HCT116 (cell line): Measurements from ENCODE around the gene MAN1A1. TPM values are rescaled to one million over a fixed set of nuclear protein-coding genes. Genes with fewer than 3 reads are reported as not detected.

Source experiments
- ATAC-seq: fragments of 200-7000 bp; cut with Tn5 transposase; 2 replicates; pipeline ENCODE4 v1.9.1; 2020; ENCODE audit warnings: mild to moderate bottlenecking, moderate library complexity
- BruUV-seq: library from RNA; stranded (reverse); fragments of 400-500 nt; replicated peaks from 2 replicates; lab custom pipeline; 2021; lab: Mats Ljungman, UMichigan
- CTCF ChIA-PET: fragments of 300-600 bp; sonication (Branson Sonifier 250); formaldehyde crosslinking; loops from one replicate; lab custom pipeline; 2021; ENCODE audit warnings: antibody characterized with exemption; lab: Charles Lee
- POLR2A ChIA-PET: fragments of 300-600, 350-600 bp; sonication (Branson Sonifier 250); formaldehyde crosslinking; loops from one replicate; lab custom pipeline; 2021; ENCODE audit warnings: antibody characterized with exemption; lab: Charles Lee
- RAD21 ChIA-PET, 2 experiments: fragments of 300-600 bp; sonication (Branson Sonifier 250); formaldehyde crosslinking; loops; one replicate each; lab custom pipeline; 2023; ENCODE audit warnings: low total read pairs in 2 of 2; ENCODE audit not compliant: uncharacterized antibody in 2 of 2, unreplicated experiment in 2 of 2, low non-redundant PET in 1 of 2; lab: Charles Lee
- DNase-seq: peaks from one replicate; pipeline ENCODE4 v3.0.0-alpha.2; 2010; ENCODE audit warnings: low read depth, low spot score
- H2AFZ ChIP-seq: fragments of 200-600 bp; shearing (Covaris generic), sonication (generic); 2 replicates; pipeline ENCODE4 v1.6.1; 2017; ENCODE audit warnings: low read depth, mixed run types, mixed read lengths, antibody characterized with exemption, low read length; ENCODE audit not compliant: poor library complexity, severe bottlenecking
- H3K27ac ChIP-seq: 2 replicates; pipeline ENCODE4 v1.5.1; 2012; ENCODE audit warnings: low read depth, low read length
- H3K27me3 ChIP-seq: fragments of 200-600 bp; sonication (generic); 2 replicates; pipeline ENCODE4 v1.6.1; 2016; ENCODE audit warnings: mixed run types, low read length, mixed read lengths; ENCODE audit not compliant: insufficient read depth
- H3K36me3 ChIP-seq, 2 experiments: fragments of 200-500 bp in 1 of 2; fragments of 200-600 bp in 1 of 2; sonication (Bioruptor generic) in 1 of 2; sonication (generic) in 1 of 2; 2 replicates each; pipeline versions ENCODE4 v1.5.1 to v1.6.1; 2014 to 2016; ENCODE audit warnings: low read length in 2 of 2, inconsistent platforms in 1 of 2, mixed read lengths in 1 of 2, mixed run types in 1 of 2; ENCODE audit not compliant: insufficient read depth in 2 of 2, control insufficient read depth in 1 of 2
- H3K4me1 ChIP-seq, 2 experiments: fragments of 200-600 bp in 1 of 2; sonication (generic) in 1 of 2; 2 replicates each; pipeline versions ENCODE4 v1.5.1 to v1.6.1; 2012 to 2017; ENCODE audit warnings: low read length in 2 of 2, inconsistent platforms in 1 of 2, mild to moderate bottlenecking in 1 of 2, mixed read lengths in 1 of 2, mixed run types in 1 of 2, moderate library complexity in 1 of 2; ENCODE audit not compliant: insufficient read depth in 2 of 2, control insufficient read depth in 1 of 2
- H3K4me2 ChIP-seq: fragments of 200-600 bp; sonication (generic); 2 replicates; pipeline ENCODE4 v1.6.1; 2017; ENCODE audit warnings: mixed run types, low read length, mixed read lengths
- H3K4me3 ChIP-seq, 2 experiments: fragments of 200-600 bp in 1 of 2; sonication (generic) in 1 of 2; replicated peaks in 1 of 2; 2 replicates each; pipeline ENCODE4 v1.5.1; 2011 to 2016; ENCODE audit warnings: low read length in 2 of 2, control low read depth in 1 of 2, low read depth in 1 of 2, mild to moderate bottlenecking in 1 of 2, mixed read lengths in 1 of 2, mixed run types in 1 of 2
- H3K79me2 ChIP-seq: fragments of 200-600 bp; sonication (generic); 2 replicates; pipeline ENCODE4 v1.6.1; 2017; ENCODE audit warnings: mild to moderate bottlenecking, mixed run types, low read length, moderate library complexity, mixed read lengths; ENCODE audit not compliant: insufficient read depth
- H3K9ac ChIP-seq: fragments of 200-600 bp; sonication (generic); 2 replicates; pipeline ENCODE4 v1.6.1; 2016; ENCODE audit warnings: low read length, mixed read lengths
- H3K9me2 ChIP-seq: fragments of 200-600 bp; sonication (generic), shearing (Covaris generic); 2 replicates; pipeline ENCODE4 v1.6.1; 2017; ENCODE audit warnings: mixed run types, mild to moderate bottlenecking, moderate library complexity; ENCODE audit not compliant: insufficient read depth
- H3K9me3 ChIP-seq, 2 experiments: fragments of 200-500 bp in 1 of 2; fragments of 200-600 bp in 1 of 2; sonication (Bioruptor generic) in 1 of 2; sonication (generic) in 1 of 2; 2 replicates each; pipeline ENCODE4 v1.6.1; 2014 to 2017; ENCODE audit warnings: low read length in 2 of 2, mixed read lengths in 2 of 2, inconsistent platforms in 1 of 2, low read depth in 1 of 2, mild to moderate bottlenecking in 1 of 2, mixed run types in 1 of 2, moderate library complexity in 1 of 2; ENCODE audit not compliant: control insufficient read depth in 1 of 2, insufficient read depth in 1 of 2
- H4K20me1 ChIP-seq: fragments of 200-600 bp; sonication (generic), shearing (Covaris generic); 2 replicates; pipeline ENCODE4 v1.6.1; 2017; ENCODE audit warnings: mixed run types, mild to moderate bottlenecking, moderate library complexity; ENCODE audit not compliant: insufficient read depth
- CBX3 ChIP-seq: IDR thresholded peaks from 2 replicates; pipeline ENCODE4 v1.6.1; 2012; ENCODE audit warnings: low read depth
- EGR1 ChIP-seq: IDR thresholded peaks from 2 replicates; pipeline ENCODE4 v1.6.1; 2012; ENCODE audit warnings: low read depth
- ELF1 ChIP-seq: IDR thresholded peaks from 2 replicates; pipeline ENCODE4 v1.6.1; 2012; ENCODE audit warnings: low read depth, borderline replicate concordance
- EZH2 ChIP-seq: fragments of 200-600 bp; sonication (generic); IDR thresholded peaks from 2 replicates; pipeline ENCODE4 v1.6.1; 2017; ENCODE audit warnings: antibody characterized with exemption, mixed run types
- POLR2A ChIP-seq: IDR thresholded peaks from 2 replicates; pipeline ENCODE4 v1.7.0; 2011; ENCODE audit warnings: borderline replicate concordance; ENCODE audit not compliant: insufficient read depth, insufficient read length; ENCODE audit errors: extremely low read depth
- SIN3A ChIP-seq: IDR thresholded peaks from 2 replicates; pipeline ENCODE4 v1.6.1; 2012; ENCODE audit warnings: low read depth
- SP1 ChIP-seq: IDR thresholded peaks from 2 replicates; pipeline ENCODE4 v1.6.1; 2012; ENCODE audit warnings: low read depth
- SRF ChIP-seq: IDR thresholded peaks from 2 replicates; pipeline ENCODE4 v1.6.1; 2012; ENCODE audit warnings: low read depth
- TCF7L2 ChIP-seq: IDR thresholded peaks from 2 replicates; pipeline ENCODE4 v1.7.0; 2011; ENCODE audit warnings: borderline replicate concordance, inconsistent platforms; ENCODE audit not compliant: insufficient read depth, insufficient read length; ENCODE audit errors: extremely low read depth
- YY1 ChIP-seq: IDR thresholded peaks from 2 replicates; pipeline ENCODE4 v1.6.1; 2011; ENCODE audit warnings: low read length, low read depth, moderate library complexity, mild to moderate bottlenecking; ENCODE audit not compliant: insufficient replicate concordance; ENCODE audit errors: extremely low read depth
- ZFX ChIP-seq: fragments of 450-650 bp; IDR thresholded peaks from 2 replicates; pipeline ENCODE4 v1.6.1; 2017
- intact Hi-C: fragments of 100-400 bp; cut with micrococcal nuclease; formaldehyde crosslinking; loops from 2 replicates; pipeline ENCODE4 v1.10.0; 2022
- total RNA-seq: library from RNA; stranded (reverse); gene quantifications from one replicate; pipeline ENCODE4 v1.2.1, GENCODE V29; 2021; ENCODE audit not compliant: unreplicated experiment
- TF ChIP-seq, protein P1 (sequence below): IDR thresholded peaks from 2 replicates; pipeline ENCODE4 v1.6.1; 2012
- TF ChIP-seq, protein P2 (sequence below): IDR thresholded peaks from 2 replicates; pipeline ENCODE4 v1.6.1; 2012
- TF ChIP-seq, protein P3 (sequence below): IDR thresholded peaks from 2 replicates; pipeline ENCODE4 v1.6.1; 2012; ENCODE audit warnings: low read depth

The MAN1A1 gene
- total RNA-seq, 1 experiment from 2014 or later: 46.0 TPM

DNA sequence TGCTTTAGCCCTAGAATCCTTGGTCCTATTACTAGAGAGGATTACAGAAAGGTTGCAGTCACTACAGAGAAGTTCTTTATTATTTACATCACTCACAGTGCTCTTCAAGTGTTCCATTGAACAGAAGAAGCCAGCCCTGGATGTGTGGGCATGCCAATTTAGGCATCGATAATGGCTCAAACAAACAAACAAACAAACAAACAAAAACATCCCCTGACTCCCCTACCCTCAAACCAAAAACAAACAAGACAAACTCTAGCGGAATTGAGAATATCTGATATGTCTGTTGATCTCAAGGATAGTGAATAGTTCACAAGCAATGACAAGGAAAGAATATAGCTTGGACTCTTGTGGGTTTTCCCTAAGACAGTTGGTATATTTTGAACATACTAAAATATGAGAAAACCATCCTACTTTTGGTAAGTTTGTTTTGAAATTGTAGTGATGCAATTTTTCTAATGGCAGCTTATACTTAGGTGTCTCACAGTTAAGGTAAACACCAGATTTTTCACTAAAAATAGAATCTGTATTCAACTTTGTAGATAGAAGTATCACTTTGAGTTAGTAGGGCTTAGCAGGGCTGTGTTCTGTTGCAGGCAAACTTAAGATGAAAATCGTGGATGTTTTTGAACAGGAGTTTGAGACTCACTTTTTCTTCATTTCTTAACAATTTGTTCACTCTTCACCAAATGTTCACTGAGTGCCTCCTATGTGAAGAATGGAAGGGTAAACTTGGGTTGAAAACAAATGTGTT is 178.3 kb downstream of the MAN1A1 start:
- no peaks in the 10 kb centered on the region for H4K20me1 ChIP-seq
- intact Hi-C loops: no loop called here
- no peaks in the 10 kb centered on the region for H3K79me2 ChIP-seq
- peak overlapping the region; percentile 91 for H3K27ac ChIP-seq
- peak overlapping the region; percentile 45 for H3K4me2 ChIP-seq
- peak; percentile 5; the same call in 1 of the 2 replicates for TF ChIP-seq SP1
- TF ChIP-seq EGR1: no peak
- no peak for TF ChIP-seq ELF1
- TF ChIP-seq, protein P1, sequence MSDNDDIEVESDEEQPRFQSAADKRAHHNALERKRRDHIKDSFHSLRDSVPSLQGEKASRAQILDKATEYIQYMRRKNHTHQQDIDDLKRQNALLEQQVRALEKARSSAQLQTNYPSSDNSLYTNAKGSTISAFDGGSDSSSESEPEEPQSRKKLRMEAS: peak; percentile 17; the same call in 1 of the 2 replicates
- TF ChIP-seq SRF: peak; percentile 6; the same call in 1 of the 2 replicates
- TF ChIP-seq, all 23 proteins: peak for 3
- no peak for DNase-seq
- RAD21 ChIA-PET: no interaction called here
- no peaks in the 10 kb centered on the region for H3K36me3 ChIP-seq
- H3K27me3 ChIP-seq: no peaks in the 10 kb centered on the region
- H2AFZ ChIP-seq: no peak overlapping the region
- peak; percentile 55; the same call in 1 of the 2 replicates for ATAC-seq
- POLR2A ChIA-PET: no interaction called here
- no peaks in the 10 kb centered on the region for H3K9me2 ChIP-seq
- no TSS peak for BruUV-seq
- peaks cover 29 to 62% of the 10 kb centered on the region in 2 experiments for H3K4me1 ChIP-seq
- no peaks in the 10 kb centered on the region for H3K9me3 ChIP-seq
- peak overlapping the region in 1 of 2 experiments; percentile 21; a peak in 1 of 4 replicates for H3K4me3 ChIP-seq
- CTCF ChIA-PET: no interaction called here
- no peak overlapping the region for H3K9ac ChIP-seq

- CTCF ChIA-PET: no interaction called here
- TF ChIP-seq POLR2A: no peak
- TF ChIP-seq SP1: peak; percentile 53
- no peak for TF ChIP-seq EZH2
- TF ChIP-seq TCF7L2: peak; percentile 11
- peak; percentile 47; the same call in 1 of the 2 replicates for TF ChIP-seq SIN3A
- peak; percentile 12; the same call in 1 of the 2 replicates for TF ChIP-seq SRF
- TF ChIP-seq CBX3: no peak
- TF ChIP-seq YY1: no peak
- TF ChIP-seq, protein P2, sequence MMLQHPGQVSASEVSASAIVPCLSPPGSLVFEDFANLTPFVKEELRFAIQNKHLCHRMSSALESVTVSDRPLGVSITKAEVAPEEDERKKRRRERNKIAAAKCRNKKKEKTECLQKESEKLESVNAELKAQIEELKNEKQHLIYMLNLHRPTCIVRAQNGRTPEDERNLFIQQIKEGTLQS: no peak
- TF ChIP-seq EGR1: no peak
- no peak for TF ChIP-seq ELF1
- TF ChIP-seq, protein P3, sequence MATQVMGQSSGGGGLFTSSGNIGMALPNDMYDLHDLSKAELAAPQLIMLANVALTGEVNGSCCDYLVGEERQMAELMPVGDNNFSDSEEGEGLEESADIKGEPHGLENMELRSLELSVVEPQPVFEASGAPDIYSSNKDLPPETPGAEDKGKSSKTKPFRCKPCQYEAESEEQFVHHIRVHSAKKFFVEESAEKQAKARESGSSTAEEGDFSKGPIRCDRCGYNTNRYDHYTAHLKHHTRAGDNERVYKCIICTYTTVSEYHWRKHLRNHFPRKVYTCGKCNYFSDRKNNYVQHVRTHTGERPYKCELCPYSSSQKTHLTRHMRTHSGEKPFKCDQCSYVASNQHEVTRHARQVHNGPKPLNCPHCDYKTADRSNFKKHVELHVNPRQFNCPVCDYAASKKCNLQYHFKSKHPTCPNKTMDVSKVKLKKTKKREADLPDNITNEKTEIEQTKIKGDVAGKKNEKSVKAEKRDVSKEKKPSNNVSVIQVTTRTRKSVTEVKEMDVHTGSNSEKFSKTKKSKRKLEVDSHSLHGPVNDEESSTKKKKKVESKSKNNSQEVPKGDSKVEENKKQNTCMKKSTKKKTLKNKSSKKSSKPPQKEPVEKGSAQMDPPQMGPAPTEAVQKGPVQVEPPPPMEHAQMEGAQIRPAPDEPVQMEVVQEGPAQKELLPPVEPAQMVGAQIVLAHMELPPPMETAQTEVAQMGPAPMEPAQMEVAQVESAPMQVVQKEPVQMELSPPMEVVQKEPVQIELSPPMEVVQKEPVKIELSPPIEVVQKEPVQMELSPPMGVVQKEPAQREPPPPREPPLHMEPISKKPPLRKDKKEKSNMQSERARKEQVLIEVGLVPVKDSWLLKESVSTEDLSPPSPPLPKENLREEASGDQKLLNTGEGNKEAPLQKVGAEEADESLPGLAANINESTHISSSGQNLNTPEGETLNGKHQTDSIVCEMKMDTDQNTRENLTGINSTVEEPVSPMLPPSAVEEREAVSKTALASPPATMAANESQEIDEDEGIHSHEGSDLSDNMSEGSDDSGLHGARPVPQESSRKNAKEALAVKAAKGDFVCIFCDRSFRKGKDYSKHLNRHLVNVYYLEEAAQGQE: no peak
- TF ChIP-seq, protein P1: peak; percentile 31; the same call in 1 of the 2 replicates
- TF ChIP-seq ZFX: no peak
These were observed 179.0 kb downstream of the MAN1A1 start for GRCh38 chr6:119170447-119171087.

More at GRCh38 chr6:119170447-119171087, 179.0 kb downstream of the MAN1A1 start:
- ATAC-seq (peak; percentile 63), DNase-seq (peak; percentile 34)
- Histone ChIP-seq H3K4me3 (peak overlapping the region in 1 of 2 experiments; percentile 21; a peak in 1 of 4 replicates), H2AFZ (no peak overlapping the region), H4K20me1 (no peaks in the 10 kb centered on the region), H3K79me2 (no peaks in the 10 kb centered on the region), H3K9me3 (no peaks in the 10 kb centered on the region), H3K9ac (no peak overlapping the region), H3K27me3 (no peaks in the 10 kb centered on the region), H3K9me2 (no peaks in the 10 kb centered on the region), H3K27ac (peak overlapping the region; percentile 91), H3K4me2 (peak overlapping the region; percentile 45), H3K4me1 (peaks cover 29 to 56% of the 10 kb centered on the region in 2 experiments), H3K36me3 (no peaks in the 10 kb centered on the region)
- RAD21 ChIA-PET: no interaction called here
- intact Hi-C loops: no loop called here
- POLR2A ChIA-PET: no interaction called here
- BruUV-seq: no TSS peak
